Mucosa of descending colon (tissue), 3 donors: Measurements from ENCODE around the gene MYO3A. TPM values are rescaled to one million over a fixed set of nuclear protein-coding genes. Genes with fewer than 3 reads are reported as not detected.

Experiments
- ATAC-seq: fragments of 200-7000 bp; cut with Tn5 transposase; one replicate; pipeline ENCODE4 v1.9.1; 2020; ENCODE audit warnings: mild to moderate bottlenecking, moderate library complexity
- DNase-seq, 3 donors: peaks; one replicate each; pipeline ENCODE4 v3.0.0-alpha.2; 2020
- H3K36me3 ChIP-seq: fragments of 200-600 bp; one replicate; pipeline ENCODE4 v1.8.0; 2021; ENCODE audit warnings: low read depth, mild to moderate bottlenecking
- H3K4me1 ChIP-seq: fragments of 200-600 bp; one replicate; pipeline ENCODE4 v1.8.0; 2021; ENCODE audit warnings: low read depth, mild to moderate bottlenecking
- H3K4me3 ChIP-seq: fragments of 200-600 bp; one replicate; pipeline ENCODE4 v1.8.0; 2021; ENCODE audit warnings: mild to moderate bottlenecking
- H3K9me3 ChIP-seq: fragments of 200-600 bp; one replicate; pipeline ENCODE4 v1.8.0; 2021; ENCODE audit warnings: mild to moderate bottlenecking
- CTCF ChIP-seq: fragments of 200-600 bp; IDR thresholded peaks from one replicate; pipeline ENCODE4 v1.8.0; 2022; ENCODE audit warnings: antibody characterized with exemption, mild to moderate bottlenecking
- intact Hi-C, 2 donors: fragments of 100-400 bp; cut with DNase I in 1 of 2; cut with micrococcal nuclease in 1 of 2; formaldehyde crosslinking; loops; one replicate each; pipeline versions ENCODE4 v1.11.0 to v1.11.1; 2022; cut with DNase I, micrococcal nuclease
- total RNA-seq, 3 donors: library from RNA; stranded (reverse); fragmentation: NEBNext Ultra II Directional in 2 of 3; extraction: Animal tissue kit (Norgen Biotek cat#: 25700) in 2 of 3; gene quantifications; one replicate each; pipeline versions ENCODE4 v1.2.1 to v1.2.4, GENCODE V29; 2021 to 2023
- donor health status: DM: no; HTN: no; CAD: no; lungs with moderate emphysema.
- donor health status: DM: no; HTN: no; CAD: no.
- donor health status: DM: no; HTN: yes; CAD: no.

The MYO3A gene
- total RNA-seq, 3 donors from 2014 or later: 0.12 to 0.29 (median 0.25) TPM

- Histone ChIP-seq H3K4me3 (no peak overlapping the region), H3K36me3 (no peaks in the 10 kb centered on the region), H3K4me1 (no peaks in the 10 kb centered on the region), H3K9me3 (no peaks in the 10 kb centered on the region)
- ATAC-seq (no peak), DNase-seq (no peak)
- no peak for TF ChIP-seq CTCF
- intact Hi-C loops: no loop called here
These were observed 178.5 kb downstream of the MYO3A start for GRCh38 chr10:26112532-26112931.

- ATAC-seq (no peak), DNase-seq (no peak)
- no peaks in the 10 kb centered on the region for H3K9me3 ChIP-seq
- no peak overlapping the region for H3K4me3 ChIP-seq
- H3K36me3 ChIP-seq: no peaks in the 10 kb centered on the region
- TF ChIP-seq CTCF: no peak
- intact Hi-C loops: no loop called here
- no peaks in the 10 kb centered on the region for H3K4me1 ChIP-seq
These were observed 204.6 kb downstream of the MYO3A start for GRCh38 chr10:26138613-26139012.

- no peak overlapping the region for H3K4me3 ChIP-seq
- no peak for TF ChIP-seq CTCF
- H3K4me1 ChIP-seq: no peaks in the 10 kb centered on the region
- H3K9me3 ChIP-seq: no peaks in the 10 kb centered on the region
- no peak for ATAC-seq
- no peak for DNase-seq
- intact Hi-C loops: no loop called here
- no peaks in the 10 kb centered on the region for H3K36me3 ChIP-seq
These were observed 222.0 kb downstream of the MYO3A start for GRCh38 chr10:26156019-26156418.

GRCh38 chr10:26157734-26158133, 223.7 kb downstream of the MYO3A start:
- Histone ChIP-seq H3K4me1 (no peaks in the 10 kb centered on the region), H3K4me3 (no peak overlapping the region), H3K36me3 (no peaks in the 10 kb centered on the region), H3K9me3 (no peaks in the 10 kb centered on the region)
- DNase-seq: no peak
- intact Hi-C loops: no loop called here
- no peak for TF ChIP-seq CTCF
- ATAC-seq: no peak

- TF ChIP-seq CTCF: no peak
- intact Hi-C loops: no loop called here
- Histone ChIP-seq H3K4me1 (no peaks in the 10 kb centered on the region), H3K9me3 (no peaks in the 10 kb centered on the region), H3K36me3 (no peaks in the 10 kb centered on the region), H3K4me3 (no peak overlapping the region)
- DNase-seq (no peak), ATAC-seq (no peak)
These were observed 235.4 kb downstream of the MYO3A start for GRCh38 chr10:26169466-26169865.

GRCh38 chr10:26172131-26172530, 238.1 kb downstream of the MYO3A start:
- no peak for DNase-seq
- no peaks in the 10 kb centered on the region for H3K36me3 ChIP-seq
- TF ChIP-seq CTCF: no peak
- no peaks in the 10 kb centered on the region for H3K9me3 ChIP-seq
- H3K4me1 ChIP-seq: no peaks in the 10 kb centered on the region
- no peak for ATAC-seq
- intact Hi-C loops: no loop called here
- H3K4me3 ChIP-seq: no peak overlapping the region
